SU-DHL-6 (cell line): Measurements from ENCODE around the gene HOXC6.

Experiments used
- H2AFZ ChIP-seq: fragments of 200-600 bp; sonication (generic); 2 replicates; pipeline ENCODE4 v1.6.1; 2014; ENCODE audit warnings: low read depth, mild to moderate bottlenecking, moderate library complexity, mixed read lengths, antibody characterized with exemption, low read length; ENCODE audit not compliant: severe bottlenecking
- H3F3A ChIP-seq: fragments of 200-600 bp; shearing (Covaris generic); 2 replicates; pipeline ENCODE4 v1.6.0; 2016; ENCODE audit warnings: antibody characterized with exemption, mild to moderate bottlenecking; ENCODE audit not compliant: insufficient read depth
- H3K27ac ChIP-seq: fragments of 200-600 bp; sonication (generic); 2 replicates; pipeline ENCODE4 v1.5.1; 2016; ENCODE audit warnings: low read depth, mild to moderate bottlenecking, low read length, moderate library complexity, mixed read lengths
- H3K27me3 ChIP-seq: fragments of 200-600 bp; sonication (generic), shearing (Covaris generic); 2 replicates; pipeline ENCODE4 v1.6.0; 2014; ENCODE audit warnings: mild to moderate bottlenecking, low read length
- H3K36me3 ChIP-seq: fragments of 200-600 bp; sonication (generic); 2 replicates; pipeline ENCODE4 v1.6.1; 2014; ENCODE audit warnings: mild to moderate bottlenecking, low read length, mixed read lengths
- H3K4me2 ChIP-seq: fragments of 300-600, 200-600 bp; shearing (Covaris generic), sonication (generic); 2 replicates; pipeline ENCODE4 v1.6.0; 2014; ENCODE audit warnings: low read length, low read depth, mild to moderate bottlenecking; ENCODE audit not compliant: poor library complexity, severe bottlenecking
- H3K4me3 ChIP-seq: fragments of 200-600 bp; sonication (generic); 2 replicates; pipeline ENCODE4 v1.5.1; 2014; ENCODE audit warnings: antibody characterized with exemption, low read length, mild to moderate bottlenecking, mixed read lengths; ENCODE audit not compliant: insufficient read depth, poor library complexity, severe bottlenecking
- H3K79me2 ChIP-seq: fragments of 200-600 bp; sonication (generic); 2 replicates; pipeline ENCODE4 v1.6.1; 2014; ENCODE audit warnings: mild to moderate bottlenecking, low read length, moderate library complexity; ENCODE audit not compliant: insufficient read depth
- H3K9ac ChIP-seq: fragments of 200-600 bp; sonication (generic); 2 replicates; pipeline ENCODE4 v1.7.0; 2014; ENCODE audit warnings: mild to moderate bottlenecking, low read length
- H3K9me2 ChIP-seq: fragments of 200-600 bp; sonication (generic); replicated peaks from 2 replicates; pipeline ENCODE4 v1.6.1; 2014; ENCODE audit warnings: low read length; ENCODE audit not compliant: insufficient read depth
- H3K9me3 ChIP-seq: fragments of 200-600 bp; sonication (generic); 2 replicates; pipeline ENCODE4 v1.6.1; 2014; ENCODE audit warnings: low read length, mixed read lengths; ENCODE audit not compliant: insufficient read depth
- H4K20me1 ChIP-seq: fragments of 200-600 bp; sonication (generic); 2 replicates; pipeline ENCODE4 v1.6.1; 2014; ENCODE audit warnings: low read depth, mild to moderate bottlenecking, antibody characterized with exemption, low read length, moderate library complexity, mixed read lengths
- EZH2phosphoT487 ChIP-seq: fragments of 200-600 bp; sonication (generic), shearing (Covaris generic); conservative IDR thresholded peaks from 2 replicates; pipeline ENCODE4 v1.6.1; 2018; ENCODE audit warnings: mild to moderate bottlenecking, antibody characterized with exemption, low read length, moderate library complexity, mixed read lengths
- TF ChIP-seq, protein P1 (sequence below): fragments of 200-600 bp; sonication (generic); IDR thresholded peaks from one replicate; pipeline ENCODE4 v1.5.1; 2017; ENCODE audit warnings: antibody characterized with exemption, mild to moderate bottlenecking, low read length, moderate library complexity; ENCODE audit not compliant: insufficient read depth, poor library complexity, severe bottlenecking

HOXC6 gene

DNA sequence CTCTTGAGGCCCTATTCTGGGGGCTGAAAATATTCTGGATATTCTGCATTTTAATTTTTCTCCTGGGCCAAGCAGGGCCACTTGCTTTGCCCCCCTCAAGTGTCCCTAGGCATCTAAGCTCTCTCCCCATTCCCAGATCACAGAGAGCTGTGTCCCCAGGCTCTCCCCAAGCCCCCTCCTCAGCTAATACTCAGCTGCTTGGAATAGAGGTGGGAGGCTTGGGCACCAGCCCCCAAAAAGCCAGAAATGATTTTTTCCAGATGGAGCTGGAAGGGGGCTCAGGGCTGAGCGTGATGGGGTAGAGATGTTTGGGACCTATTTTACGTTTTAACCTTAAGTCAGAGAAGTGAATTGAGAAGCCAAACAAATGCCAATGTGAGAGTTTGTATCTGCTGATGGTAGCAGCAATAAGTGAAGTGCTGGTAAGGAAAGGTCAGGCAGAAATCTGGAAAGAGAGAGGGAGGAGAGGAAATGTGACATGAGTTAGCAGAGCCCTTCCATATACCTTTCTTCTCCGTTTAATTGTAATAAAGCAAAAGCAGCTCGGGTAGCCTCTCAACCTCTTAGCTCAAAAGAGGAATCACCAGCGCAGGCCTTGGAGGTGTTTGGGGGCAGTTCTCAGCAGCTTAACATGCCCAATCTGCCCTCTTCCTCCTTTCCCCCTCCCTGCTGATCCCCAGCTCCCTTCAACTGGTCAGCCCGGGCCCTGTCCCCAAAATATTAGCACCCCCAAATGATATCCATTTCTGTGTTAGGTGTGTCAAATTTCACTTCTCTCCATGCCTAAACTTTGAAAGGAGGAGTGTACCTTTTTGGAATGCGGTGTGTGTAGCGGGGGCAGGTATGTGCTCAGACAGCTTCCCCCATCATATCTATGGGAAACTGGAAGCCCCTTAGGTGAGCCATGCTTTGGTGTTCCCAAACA is 5.0 kb upstream of the HOXC6 start:
- Histone ChIP-seq H3K9me2 (no peaks in the 10 kb centered on the region), H2AFZ (no peak overlapping the region)
- no peak for TF ChIP-seq EZH2phosphoT487
- TF ChIP-seq, protein P1, sequence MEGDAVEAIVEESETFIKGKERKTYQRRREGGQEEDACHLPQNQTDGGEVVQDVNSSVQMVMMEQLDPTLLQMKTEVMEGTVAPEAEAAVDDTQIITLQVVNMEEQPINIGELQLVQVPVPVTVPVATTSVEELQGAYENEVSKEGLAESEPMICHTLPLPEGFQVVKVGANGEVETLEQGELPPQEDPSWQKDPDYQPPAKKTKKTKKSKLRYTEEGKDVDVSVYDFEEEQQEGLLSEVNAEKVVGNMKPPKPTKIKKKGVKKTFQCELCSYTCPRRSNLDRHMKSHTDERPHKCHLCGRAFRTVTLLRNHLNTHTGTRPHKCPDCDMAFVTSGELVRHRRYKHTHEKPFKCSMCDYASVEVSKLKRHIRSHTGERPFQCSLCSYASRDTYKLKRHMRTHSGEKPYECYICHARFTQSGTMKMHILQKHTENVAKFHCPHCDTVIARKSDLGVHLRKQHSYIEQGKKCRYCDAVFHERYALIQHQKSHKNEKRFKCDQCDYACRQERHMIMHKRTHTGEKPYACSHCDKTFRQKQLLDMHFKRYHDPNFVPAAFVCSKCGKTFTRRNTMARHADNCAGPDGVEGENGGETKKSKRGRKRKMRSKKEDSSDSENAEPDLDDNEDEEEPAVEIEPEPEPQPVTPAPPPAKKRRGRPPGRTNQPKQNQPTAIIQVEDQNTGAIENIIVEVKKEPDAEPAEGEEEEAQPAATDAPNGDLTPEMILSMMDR = no peak

GRCh38 chr12:54024127-54024526 is 4.1 kb upstream of the HOXC6 start:
- no peaks in the 10 kb centered on the region for H3K27me3 ChIP-seq
- H3K9ac ChIP-seq = no peak overlapping the region

More for the DNA sequence above, 5.0 kb upstream of the HOXC6 start:
- no peak overlapping the region for H3K27ac ChIP-seq
- no peaks in the 10 kb centered on the region for H3K36me3 ChIP-seq
- no peaks in the 10 kb centered on the region for H3K27me3 ChIP-seq
- no peak overlapping the region for H3K4me3 ChIP-seq
- no peaks in the 10 kb centered on the region for H3K79me2 ChIP-seq
- H3K9ac ChIP-seq = no peak overlapping the region
- no peak overlapping the region for H3K4me2 ChIP-seq
- no peaks in the 10 kb centered on the region for H4K20me1 ChIP-seq
- no peaks in the 10 kb centered on the region for H3F3A ChIP-seq
- no peaks in the 10 kb centered on the region for H3K9me3 ChIP-seq

DNA sequence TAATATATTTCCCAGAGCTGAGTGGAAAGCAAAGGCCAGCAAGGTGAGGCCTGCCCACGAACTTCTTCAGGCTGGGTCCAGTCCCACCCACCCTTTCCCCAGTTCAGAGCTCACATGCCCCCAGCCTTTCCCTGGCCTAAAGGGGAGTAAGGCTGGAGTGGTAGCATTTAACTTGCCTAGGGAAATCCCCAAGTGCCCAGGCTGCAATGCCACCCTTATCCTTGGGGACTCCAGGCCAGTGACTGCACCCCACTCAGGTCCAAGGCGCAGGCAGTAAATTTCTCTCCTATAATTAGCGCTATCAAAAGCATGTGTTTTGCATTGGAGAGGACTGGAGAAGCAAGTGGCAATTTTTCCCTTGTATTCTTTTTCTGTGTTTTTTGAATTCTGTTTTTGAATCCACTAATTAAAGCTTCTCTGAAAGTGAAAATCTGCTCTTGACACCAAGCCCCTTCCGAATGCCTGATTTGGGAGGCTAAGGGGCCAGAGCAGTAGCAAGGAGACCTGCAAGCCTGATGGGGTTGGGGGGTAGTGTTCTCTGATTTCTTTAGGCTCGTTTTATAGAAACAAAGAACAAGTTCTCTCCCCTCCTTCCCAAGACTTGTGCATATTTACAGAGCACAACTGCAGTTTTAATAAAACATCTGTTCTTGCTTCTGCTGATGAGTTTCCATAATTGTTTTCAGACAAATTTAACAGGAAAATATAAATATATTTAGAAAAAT is 3.5 kb upstream of the HOXC6 start:
- H3K27ac ChIP-seq = no peak overlapping the region
- H3K4me3 ChIP-seq = no peak overlapping the region
- H3K9me2 ChIP-seq = no peaks in the 10 kb centered on the region
- no peaks in the 10 kb centered on the region for H3K9me3 ChIP-seq
- no peak overlapping the region for H3K4me2 ChIP-seq
- no peaks in the 10 kb centered on the region for H4K20me1 ChIP-seq
- no peak overlapping the region for H2AFZ ChIP-seq
- H3F3A ChIP-seq = no peaks in the 10 kb centered on the region
- no peak overlapping the region for H3K9ac ChIP-seq
- H3K79me2 ChIP-seq = no peaks in the 10 kb centered on the region
- H3K36me3 ChIP-seq = no peaks in the 10 kb centered on the region
- no peaks in the 10 kb centered on the region for H3K27me3 ChIP-seq
- TF ChIP-seq, protein P1 = no peak
- no peak for TF ChIP-seq EZH2phosphoT487

More at GRCh38 chr12:54024127-54024526, 4.1 kb upstream of the HOXC6 start:
- Histone ChIP-seq H3K4me3 (no peak overlapping the region), H2AFZ (no peak overlapping the region), H3K9me2 (no peaks in the 10 kb centered on the region), H3K79me2 (no peaks in the 10 kb centered on the region), H3K9me3 (no peaks in the 10 kb centered on the region), H3K36me3 (no peaks in the 10 kb centered on the region), H3F3A (no peaks in the 10 kb centered on the region), H3K27ac (no peak overlapping the region), H3K4me2 (no peak overlapping the region), H4K20me1 (no peaks in the 10 kb centered on the region)
- TF ChIP-seq, protein P1 = no peak
- TF ChIP-seq EZH2phosphoT487 = no peak
